Aortic smooth muscle cell (primary cell): ENCODE measurements around the gene LIPN. TPM values are rescaled to one million over a fixed set of nuclear protein-coding genes. Genes with fewer than 3 reads are reported as not detected.

Experiments used
- total RNA-seq: library from RNA; depleted of rRNA; stranded (reverse); fragments of >200 nt; gene quantifications from 2 replicates; pipeline ENCODE4 v1.2.3, GENCODE V29; 2014

LIPN gene, protein sequence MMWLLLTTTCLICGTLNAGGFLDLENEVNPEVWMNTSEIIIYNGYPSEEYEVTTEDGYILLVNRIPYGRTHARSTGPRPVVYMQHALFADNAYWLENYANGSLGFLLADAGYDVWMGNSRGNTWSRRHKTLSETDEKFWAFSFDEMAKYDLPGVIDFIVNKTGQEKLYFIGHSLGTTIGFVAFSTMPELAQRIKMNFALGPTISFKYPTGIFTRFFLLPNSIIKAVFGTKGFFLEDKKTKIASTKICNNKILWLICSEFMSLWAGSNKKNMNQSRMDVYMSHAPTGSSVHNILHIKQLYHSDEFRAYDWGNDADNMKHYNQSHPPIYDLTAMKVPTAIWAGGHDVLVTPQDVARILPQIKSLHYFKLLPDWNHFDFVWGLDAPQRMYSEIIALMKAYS
- not detected in 2 replicates for total RNA-seq

DNA sequence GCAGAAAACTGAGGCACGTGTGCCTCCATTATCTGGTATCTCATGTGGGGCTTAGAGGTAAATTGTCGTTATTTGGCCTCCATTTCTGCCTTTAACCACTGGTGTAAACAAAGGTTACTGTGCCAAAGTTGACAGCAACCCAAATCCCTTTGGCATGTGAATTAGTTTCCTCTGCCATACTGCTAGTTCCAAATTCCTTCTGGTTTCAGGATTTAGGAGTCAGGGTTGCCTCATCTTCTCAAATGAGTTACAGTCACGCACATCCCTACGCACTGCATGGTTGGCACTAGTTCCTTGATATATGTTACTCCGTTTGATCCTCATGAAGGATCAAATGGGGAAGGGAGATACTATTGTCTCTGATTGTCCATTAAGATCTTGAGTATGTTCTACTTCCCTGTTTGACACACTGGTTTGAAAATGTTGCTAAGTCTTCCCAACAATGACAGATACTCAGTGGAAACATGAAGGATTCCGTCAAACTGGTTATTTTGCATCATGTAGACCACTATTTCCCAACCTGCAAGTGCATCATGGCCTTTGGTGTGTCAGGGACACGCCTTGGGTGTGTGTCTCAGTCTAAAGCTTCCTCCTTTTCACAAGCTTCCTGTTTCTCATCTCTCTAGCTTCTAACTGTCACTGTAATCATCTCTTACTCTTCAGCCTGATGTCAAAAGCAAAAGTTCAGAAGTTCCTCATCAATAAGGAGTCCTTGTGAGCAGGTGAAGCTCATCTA lies at the start of gene LIPN:
LIPN (plus strand) TSS at position 655 of the 736 bp plus-strand sequence. CDS start 1,386 bp downstream, outside the sequence.

DNA sequence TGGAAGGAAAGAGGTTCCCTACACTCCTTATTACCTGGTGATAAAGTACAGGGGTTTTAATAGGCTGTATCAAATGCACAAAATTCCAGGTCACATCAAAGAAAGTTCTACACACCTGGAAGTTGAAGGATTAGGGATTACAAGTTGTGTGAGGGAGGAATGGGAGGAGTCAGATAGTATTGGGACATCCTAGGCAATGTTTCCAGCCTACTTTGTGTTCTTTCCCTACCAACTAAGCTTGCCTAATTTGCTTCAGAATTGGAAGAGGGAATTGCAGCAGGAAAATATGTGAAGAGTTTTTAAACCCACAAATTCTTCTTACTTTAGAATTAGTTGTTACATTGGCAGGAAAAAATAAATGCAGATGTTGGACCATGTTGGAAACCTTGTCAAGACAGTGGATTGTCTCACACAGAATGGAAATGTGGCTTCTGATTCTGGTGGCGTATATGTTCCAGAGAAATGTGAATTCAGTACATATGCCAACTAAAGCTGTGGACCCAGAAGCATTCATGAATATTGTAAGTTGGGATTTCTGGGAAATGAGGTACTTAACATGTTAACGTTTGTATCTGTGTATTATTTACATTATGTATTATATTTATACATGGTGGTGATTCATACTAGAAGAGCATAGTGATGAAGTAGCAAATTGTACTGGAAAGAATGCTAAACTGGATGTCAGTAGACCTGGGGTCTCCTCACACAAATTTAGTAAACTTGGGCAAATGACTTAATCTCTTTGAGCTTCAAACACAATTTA lies 42.9 kb downstream of the LIPN start, which contains the start of gene LIPM:
LIPM (plus strand) TSS at position 208 of the 763 bp plus-strand sequence; CDS start at position 375, 167 bp downstream.

Other genes starting within 250 kb of the LIPN start
- 10.4 and 11.6 TPM in 2 replicates for gene RNLS, start 176.7 kb upstream of the LIPN start, total RNA-seq
- under 0.01 TPM in 1 of 2 replicates, not detected in the other for gene LIPJ, start 173.3 kb upstream of the LIPN start, total RNA-seq
- not detected in 2 replicates for gene LIPF, start 95.6 kb upstream of the LIPN start, total RNA-seq
- not detected in 2 replicates for gene LIPK, start 53.8 kb upstream of the LIPN start, total RNA-seq
- gene LIPM, start 42.7 kb downstream of the LIPN start, total RNA-seq: 0.13 TPM in 1 of 2 replicates, not detected in the other
- 0.06 and 0.13 TPM in 2 replicates for gene ANKRD22, start 91.8 kb downstream of the LIPN start, total RNA-seq
- gene STAMBPL1, start 120.2 kb downstream of the LIPN start, total RNA-seq: 22.2 and 64.6 TPM in 2 replicates
- 113 and 260 TPM in 2 replicates for gene ACTA2, start 192.8 kb downstream of the LIPN start, total RNA-seq
- 92.9 and 105 TPM in 2 replicates for gene FAS, start 230.8 kb downstream of the LIPN start, total RNA-seq